ENCODE data around the gene ATXN2.
A peak's percentile ranks its signal among the peaks of the same experiment; 100 is the strongest.
"Not testable (repeated sequence)": the region's sequence is repeated elsewhere in the genome, so short reads cannot be mapped to it uniquely, and the experiment has no call there.

Gene ATXN2

DNA sequence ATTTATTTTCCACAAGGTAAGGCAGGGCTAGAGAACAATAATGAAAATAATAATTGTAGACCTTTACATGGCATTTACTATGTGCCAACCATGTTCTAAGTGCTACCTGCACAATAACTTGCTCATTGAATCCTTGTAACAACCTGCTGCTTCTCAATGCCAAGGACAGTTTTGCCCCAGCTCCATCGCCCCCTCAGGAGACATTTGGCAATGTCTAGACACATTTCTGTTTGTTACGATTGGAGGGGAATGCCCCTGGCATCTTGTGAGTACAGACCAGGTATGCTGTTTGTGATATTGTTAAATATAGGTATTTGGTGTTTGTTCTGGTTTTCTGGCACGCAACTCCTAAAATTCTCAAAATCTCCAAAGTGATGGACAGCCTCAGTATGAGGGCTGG, 8.1 kb upstream of the ATXN2 start:
- H3K9me3 Mint-ChIP-seq, result no peaks in the 10 kb centered on the region
- H3K36me3 Mint-ChIP-seq (ENCODE audit: insufficient read depth), result no peaks in the 10 kb centered on the region
- DNase-seq, result no peak
- no peak overlapping the region for H3K27ac Mint-ChIP-seq
- no peak overlapping the region for H3K4me3 Mint-ChIP-seq
- no peaks in the 10 kb centered on the region for H3K4me1 Mint-ChIP-seq (ENCODE audit: low read depth in 2 of 2)
- no peaks in the 10 kb centered on the region for H3K27me3 Mint-ChIP-seq
- ATAC-seq (replicated peaks), result no peak

DNA sequence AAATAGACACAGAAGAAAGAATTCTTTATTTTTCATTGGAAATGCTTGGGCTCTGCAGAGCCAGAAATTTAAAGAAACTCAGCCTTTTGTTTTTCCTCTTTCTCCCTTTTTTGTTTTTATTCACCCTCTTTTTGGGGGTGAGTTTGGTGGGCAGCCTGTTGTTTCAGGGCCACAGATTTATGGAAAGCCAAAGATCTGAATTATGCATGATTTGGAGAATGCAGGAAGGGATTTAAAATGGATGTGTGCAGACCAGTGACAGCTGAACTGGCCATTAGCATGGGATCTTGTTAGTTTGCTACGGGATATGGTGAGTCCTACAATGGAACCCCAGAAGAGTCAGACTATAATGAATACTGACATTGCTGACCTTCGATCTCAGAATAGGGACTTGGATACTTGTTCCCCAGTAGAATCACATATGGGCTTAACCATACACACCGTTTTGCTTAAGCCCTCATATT, 7.7 kb upstream of the ATXN2 start:
- H3K36me3 Mint-ChIP-seq (ENCODE audit: insufficient read depth), result no peaks in the 10 kb centered on the region
- no peak overlapping the region for H3K4me3 Mint-ChIP-seq
- no peaks in the 10 kb centered on the region for H3K9me3 Mint-ChIP-seq
- no peaks in the 10 kb centered on the region for H3K27me3 Mint-ChIP-seq
- ATAC-seq (replicated peaks) (no peak), DNase-seq (no peak)
- no peaks in the 10 kb centered on the region for H3K4me1 Mint-ChIP-seq (ENCODE audit: low read depth in 2 of 2)
- H3K27ac Mint-ChIP-seq, result no peak overlapping the region

- H3K36me3 Mint-ChIP-seq (ENCODE audit: insufficient read depth), result no peaks in the 10 kb centered on the region
- no peaks in the 10 kb centered on the region for H3K4me1 Mint-ChIP-seq (ENCODE audit: low read depth in 2 of 2)
- no peaks in the 10 kb centered on the region for H3K9me3 Mint-ChIP-seq
- no peaks in the 10 kb centered on the region for H3K27me3 Mint-ChIP-seq
- H3K4me3 Mint-ChIP-seq, result no peak overlapping the region
- DNase-seq (no peak), ATAC-seq (replicated peaks) (no peak)
- H3K27ac Mint-ChIP-seq, result no peak overlapping the region
These were observed 7.0 kb upstream of the ATXN2 start for GRCh38 chr12:111605911-111606766.

DNA sequence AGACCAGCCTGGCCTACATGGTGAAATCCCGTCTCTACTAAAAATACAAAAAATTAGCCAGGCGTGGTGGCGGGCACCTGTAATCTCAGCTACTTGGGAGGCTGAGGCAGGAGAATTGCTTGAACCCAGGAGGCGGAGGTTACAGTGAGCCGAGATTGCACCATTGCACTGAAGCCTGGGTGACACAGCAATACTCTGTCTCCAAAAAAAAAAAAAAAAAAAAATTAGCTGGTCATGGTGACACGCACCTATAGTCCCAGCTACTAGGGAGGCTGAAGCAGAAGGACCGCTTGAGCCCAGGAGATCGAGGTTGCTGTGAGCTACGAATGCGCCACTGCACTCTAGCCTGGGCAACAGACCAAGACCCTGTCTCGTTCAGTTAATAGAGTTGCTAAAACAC, 3.7 kb upstream of the ATXN2 start:
- H3K27me3 Mint-ChIP-seq; DNase-seq; H3K4me3 Mint-ChIP-seq; ATAC-seq (replicated peaks); H3K4me1 Mint-ChIP-seq (ENCODE audit: low read depth in 2 of 2); H3K27ac Mint-ChIP-seq; H3K9me3 Mint-ChIP-seq: not testable (repeated sequence)
- peaks cover 21% of the 10 kb centered on the region for H3K36me3 Mint-ChIP-seq (ENCODE audit: insufficient read depth)

DNA sequence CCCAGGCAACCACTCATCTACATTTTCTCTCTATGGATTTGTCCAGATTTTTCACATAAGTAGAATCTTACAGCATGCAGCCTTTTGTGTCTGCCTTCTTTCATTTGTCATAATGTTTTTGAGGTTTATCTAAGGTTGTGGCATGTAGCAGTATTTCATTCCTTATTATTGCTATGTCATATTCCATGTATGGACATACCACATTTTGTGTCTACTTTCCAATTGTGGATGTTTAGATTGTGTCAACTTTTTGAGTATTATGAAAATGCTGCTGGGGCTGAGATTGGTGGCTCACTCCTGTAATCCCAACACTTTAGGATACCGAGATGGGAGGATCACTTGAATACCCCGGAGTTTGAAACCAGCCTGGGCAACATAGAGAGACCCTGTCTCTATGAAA, 3.2 kb upstream of the ATXN2 start:
- peaks cover 10% of the 10 kb centered on the region in 2 donors for H3K4me1 Mint-ChIP-seq (ENCODE audit: low read depth in 2 of 2)
- peaks cover 26% of the 10 kb centered on the region for H3K36me3 Mint-ChIP-seq (ENCODE audit: insufficient read depth)
- no peak overlapping the region for H3K4me3 Mint-ChIP-seq
- DNase-seq, result no peak
- H3K27me3 Mint-ChIP-seq, result no peaks in the 10 kb centered on the region
- H3K9me3 Mint-ChIP-seq, result no peaks in the 10 kb centered on the region
- H3K27ac Mint-ChIP-seq, result no peak overlapping the region
- no peak for ATAC-seq (replicated peaks)

DNA sequence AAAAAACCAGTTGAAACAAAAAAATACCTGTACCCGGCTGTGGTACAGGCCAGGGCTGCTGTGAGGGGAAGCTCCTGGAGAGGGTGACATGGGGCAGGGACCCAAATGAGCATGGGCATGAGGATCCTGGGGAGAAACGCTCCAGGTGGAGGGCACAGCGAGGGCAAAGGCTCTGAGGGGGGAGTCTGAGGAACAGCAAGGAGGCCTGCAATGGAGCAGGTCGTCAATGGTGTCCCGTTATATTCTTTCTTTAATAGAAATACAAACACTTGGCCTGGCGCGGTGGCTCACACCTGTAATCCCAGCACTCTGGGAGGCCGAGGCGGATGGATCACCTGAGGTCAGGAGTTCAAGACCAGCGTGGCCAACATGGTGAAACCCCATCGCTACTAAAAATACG, 1.9 kb upstream of the ATXN2 start:
- H3K4me3 Mint-ChIP-seq; ATAC-seq (replicated peaks); DNase-seq; H3K27ac Mint-ChIP-seq; H3K27me3 Mint-ChIP-seq; H3K9me3 Mint-ChIP-seq: not testable (repeated sequence)
- Mint-ChIP-seq H3K36me3 (ENCODE audit: insufficient read depth) (peaks cover 27% of the 10 kb centered on the region), H3K4me1 (ENCODE audit: low read depth in 2 of 2) (peaks cover 17 to 22% of the 10 kb centered on the region in 2 donors)

DNA sequence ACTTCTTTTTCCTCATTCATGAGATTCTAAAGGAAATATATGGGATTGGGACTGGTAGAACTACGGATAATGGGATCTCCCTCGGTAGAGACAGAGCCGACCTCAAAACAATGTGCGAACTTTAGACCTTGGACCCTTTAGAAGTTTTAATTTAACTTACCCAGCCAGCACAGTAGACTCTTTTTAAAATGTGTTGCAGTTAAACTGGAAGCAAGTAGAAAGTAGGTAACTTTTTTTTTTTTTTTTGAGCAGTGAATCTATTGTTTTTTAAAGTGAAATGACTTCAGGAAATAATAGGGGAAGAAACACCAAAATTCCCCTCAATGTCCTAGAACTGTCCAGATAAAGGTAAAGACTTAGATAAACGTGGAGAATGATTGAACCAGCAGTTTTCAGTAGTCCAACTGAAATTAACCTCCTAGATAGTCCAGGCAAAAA, 1.1 kb upstream of the ATXN2 start:
- peak overlapping the region; percentile 84 to 86 for H3K4me3 Mint-ChIP-seq
- H3K4me1 Mint-ChIP-seq (ENCODE audit: low read depth in 2 of 2), result peaks cover 19 to 23% of the 10 kb centered on the region in 2 donors
- H3K36me3 Mint-ChIP-seq (ENCODE audit: insufficient read depth), result peaks cover 33% of the 10 kb centered on the region
- H3K27ac Mint-ChIP-seq, result peak overlapping the region; percentile 88 to 91
- no peak for ATAC-seq (replicated peaks)
- no peaks in the 10 kb centered on the region for H3K9me3 Mint-ChIP-seq
- DNase-seq, result no peak
- no peaks in the 10 kb centered on the region for H3K27me3 Mint-ChIP-seq

DNA sequence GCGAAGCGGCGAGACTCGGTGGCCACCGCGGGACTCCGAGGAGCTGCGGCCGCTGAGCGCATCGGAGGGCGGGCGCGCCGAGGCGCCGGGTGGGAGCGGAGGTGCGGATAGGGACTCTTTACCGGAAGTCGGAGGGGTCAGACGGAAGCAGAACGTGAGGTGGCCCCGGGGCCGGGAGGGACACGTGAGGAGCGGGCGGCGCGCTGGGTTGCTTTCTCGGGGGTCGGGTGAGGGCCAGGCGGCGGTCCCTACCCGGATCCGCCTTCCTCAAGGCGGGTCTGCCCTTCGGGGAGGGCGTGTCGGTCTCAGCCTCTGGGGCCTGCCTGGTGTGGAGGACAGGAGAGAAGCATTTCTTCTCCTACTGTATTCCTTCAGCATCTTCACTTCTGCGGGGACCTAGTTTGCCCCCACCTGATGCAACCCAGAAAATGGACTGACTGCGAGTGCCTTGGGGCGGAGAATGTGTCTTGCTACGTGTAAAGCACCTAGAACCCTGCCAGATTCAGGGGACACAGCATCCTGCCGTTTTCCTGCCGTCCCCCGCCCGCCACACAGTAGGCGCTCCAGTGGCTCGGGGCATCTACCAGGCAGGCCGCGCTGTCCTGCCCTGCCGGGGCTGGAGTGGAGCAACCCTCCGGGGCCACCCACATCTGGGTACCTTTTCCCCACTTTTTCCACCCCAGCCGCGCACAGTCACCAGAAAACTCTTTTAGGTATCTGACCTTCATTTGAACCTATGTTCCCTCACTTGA, 514 bp upstream of the ATXN2 start:
- Mint-ChIP-seq H3K36me3 (ENCODE audit: insufficient read depth) (peaks cover 33% of the 10 kb centered on the region), H3K9me3 (no peaks in the 10 kb centered on the region), H3K4me1 (ENCODE audit: low read depth in 2 of 2) (peaks cover 19 to 29% of the 10 kb centered on the region in 2 donors), H3K27ac (peak overlapping the region; percentile 88 to 91), H3K27me3 (no peaks in the 10 kb centered on the region), H3K4me3 (peak overlapping the region; percentile 84 to 86)
- peak; percentile 85 for ATAC-seq (replicated peaks)
- DNase-seq, result peak; percentile 81 to 84 (median 82)

- no peak for ATAC-seq (replicated peaks)
- Mint-ChIP-seq H3K27me3 (no peaks in the 10 kb centered on the region), H3K4me1 (ENCODE audit: low read depth in 2 of 2) (peaks cover 23 to 39% of the 10 kb centered on the region in 2 donors)
These were observed 1.1 kb downstream of the ATXN2 start for GRCh38 chr12:111597831-111598636.

GRCh38 chr12:111596985-111597830, 1.9 kb downstream of the ATXN2 start:
- peaks cover 42% of the 10 kb centered on the region for H3K36me3 Mint-ChIP-seq (ENCODE audit: insufficient read depth)
- peaks cover 23 to 39% of the 10 kb centered on the region in 2 donors for H3K4me1 Mint-ChIP-seq (ENCODE audit: low read depth in 2 of 2)
- H3K4me3 Mint-ChIP-seq, result peak overlapping the region; percentile 89 to 90
- ATAC-seq (replicated peaks), result no peak
- H3K9me3 Mint-ChIP-seq, result no peaks in the 10 kb centered on the region
- H3K27ac Mint-ChIP-seq, result peak overlapping the region; percentile 83 to 84
- no peak for DNase-seq
- no peaks in the 10 kb centered on the region for H3K27me3 Mint-ChIP-seq

More at GRCh38 chr12:111597831-111598636, 1.1 kb downstream of the ATXN2 start:
- Mint-ChIP-seq H3K9me3 (no peaks in the 10 kb centered on the region), H3K4me3 (peak overlapping the region; percentile 89 to 90), H3K27ac (peak overlapping the region; percentile 83 to 84), H3K36me3 (ENCODE audit: insufficient read depth) (peaks cover 36% of the 10 kb centered on the region)
- peak in 2 of 3 experiments; percentile 11 to 14 for DNase-seq

- not testable (repeated sequence) for H3K27me3 Mint-ChIP-seq; H3K9me3 Mint-ChIP-seq; DNase-seq; H3K4me3 Mint-ChIP-seq; ATAC-seq (replicated peaks)
- Mint-ChIP-seq H3K36me3 (ENCODE audit: insufficient read depth) (peaks cover 43% of the 10 kb centered on the region), H3K4me1 (ENCODE audit: low read depth in 2 of 2) (peaks cover 23 to 39% of the 10 kb centered on the region in 2 donors), H3K27ac (peak overlapping the region in 1 of 2 donors; percentile 29)
These were observed 3.7 kb downstream of the ATXN2 start for GRCh38 chr12:111595341-111595835.

GRCh38 chr12:111591399-111592010, 7.6 kb downstream of the ATXN2 start:
- ATAC-seq (replicated peaks); H3K4me3 Mint-ChIP-seq; DNase-seq: not testable (repeated sequence)

More at GRCh38 chr12:111591399-111592010, 7.6 kb downstream of the ATXN2 start:
- H3K9me3 Mint-ChIP-seq, H3K27me3 Mint-ChIP-seq: not testable (repeated sequence)
- H3K4me1 Mint-ChIP-seq (ENCODE audit: low read depth in 2 of 2), result peaks cover 13 to 25% of the 10 kb centered on the region in 2 donors
- H3K27ac Mint-ChIP-seq, result peak overlapping the region in 1 of 2 donors; percentile 60
- H3K36me3 Mint-ChIP-seq (ENCODE audit: insufficient read depth), result peaks cover 22% of the 10 kb centered on the region

All from effector memory CD8-positive, alpha-beta T cell (primary cell).